Activated CD4-positive, alpha-beta T cell treated with anti-CD3 and anti-CD28 coated beads, Interleukin-2, amount 50 U/mL, for 1 hour (primary cell): ENCODE measurements around the gene SSR1.
"Not testable (repeated sequence)": the region's sequence is repeated elsewhere in the genome, so short reads cannot be mapped to it uniquely, and the experiment has no call there.

Experiments
- DNase-seq: peaks from one replicate; pipeline ENCODE4 v3.0.0-alpha.2; 2020

SSR1 gene

DNA sequence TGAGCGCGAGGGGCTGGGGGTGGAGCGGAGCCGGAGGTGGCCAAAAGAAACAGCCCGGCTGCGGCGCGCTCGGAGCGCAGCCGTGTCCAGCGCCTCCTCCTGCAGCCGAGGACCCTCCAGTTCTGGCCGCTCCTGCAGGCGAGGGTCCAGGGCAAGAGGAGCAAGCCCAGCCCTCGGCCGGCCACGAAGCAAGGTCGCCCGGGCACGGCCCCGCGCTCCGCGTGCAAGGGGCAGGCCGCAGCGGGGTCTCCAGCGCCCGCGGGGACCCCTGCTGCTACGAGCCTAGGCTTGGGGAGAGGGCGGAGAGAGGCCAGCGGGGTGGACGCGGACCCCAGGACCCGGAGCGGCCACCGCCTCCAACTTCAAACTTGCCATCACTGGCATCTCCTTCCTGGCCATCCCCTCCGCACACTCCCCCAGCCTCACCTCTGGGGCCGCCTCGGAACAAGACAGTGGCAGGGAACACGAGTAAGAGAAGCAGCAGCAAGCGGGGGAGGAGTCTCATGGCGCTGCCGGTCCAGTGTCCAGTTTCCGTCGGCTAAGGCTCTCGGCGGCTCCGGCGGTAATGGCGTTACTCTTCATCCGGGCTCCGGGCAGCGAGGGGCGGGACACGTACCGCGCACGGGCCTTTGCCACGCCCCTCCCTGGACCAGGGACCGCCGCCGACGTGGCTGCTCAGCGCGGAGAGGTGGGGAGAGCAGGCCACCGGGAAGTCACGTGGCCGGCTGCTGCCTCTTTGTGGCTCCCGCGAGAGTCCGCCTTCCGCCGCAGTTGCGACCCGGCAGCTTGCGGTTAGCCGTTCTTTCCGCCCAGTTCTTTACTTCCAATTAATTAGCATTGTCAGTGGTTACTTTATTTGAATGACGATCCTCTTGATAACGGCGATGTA is at the start of gene SSR1:
Gene SSR1 (minus strand): TSS at position 584 of the 889 bp plus-strand sequence. CDS start 79 bp downstream, at position 505.
- DNase-seq = peak; percentile 86

- DNase-seq = not testable (repeated sequence)
Observed at GRCh38 chr6:7351916-7352315, 38.9 kb upstream of the SSR1 start.

GRCh38 chr6:7350591-7350990 is 37.6 kb upstream of the SSR1 start:
- not testable (repeated sequence) for DNase-seq

GRCh38 chr6:7347551-7347997 is 34.6 kb upstream of the SSR1 start:
- not testable (repeated sequence) for DNase-seq

GRCh38 chr6:7344773-7345450 is 31.9 kb upstream of the SSR1 start:
- DNase-seq = not testable (repeated sequence)

- no peak for DNase-seq
Observed at GRCh38 chr6:7343546-7344475, 30.8 kb upstream of the SSR1 start.

- DNase-seq = no peak
Observed at GRCh38 chr6:7341989-7342742, 29.2 kb upstream of the SSR1 start.

- no peak for DNase-seq
Observed at GRCh38 chr6:7341271-7341670, 28.3 kb upstream of the SSR1 start.

DNA sequence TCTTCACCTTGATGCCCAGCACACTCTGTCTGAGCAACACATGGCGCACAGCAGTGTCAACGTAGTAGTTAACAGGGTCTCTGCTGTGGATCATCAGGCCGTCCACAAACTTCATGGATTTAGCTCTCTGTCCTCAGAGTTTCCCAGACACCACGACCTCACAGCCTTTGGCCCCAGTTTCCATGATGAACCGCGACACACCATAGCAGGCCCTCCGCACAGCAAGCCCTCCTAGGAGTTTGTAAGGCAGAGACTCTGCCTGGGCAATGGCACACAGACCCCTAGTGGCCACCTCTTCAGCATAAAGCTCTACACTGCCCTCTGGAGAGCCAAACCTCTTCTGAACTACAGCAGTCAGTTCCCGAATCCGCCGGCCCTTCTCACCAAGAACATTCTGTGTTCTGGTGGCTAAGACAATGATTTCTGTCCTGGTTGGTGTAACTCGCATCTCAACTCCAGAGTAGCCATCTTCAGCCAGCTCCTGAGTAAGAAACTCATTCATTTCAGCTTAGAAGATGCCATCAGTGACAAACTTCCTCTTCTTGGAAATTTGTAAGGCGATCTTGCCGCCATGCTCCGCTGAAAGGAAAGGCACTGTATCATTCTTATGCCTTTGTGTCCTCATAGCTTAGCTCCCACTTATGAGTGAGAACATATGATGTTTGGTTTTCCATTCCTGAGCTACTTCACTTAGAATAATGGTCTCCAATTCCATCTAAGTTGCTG is 26.2 kb upstream of the SSR1 start:
- DNase-seq = not testable (repeated sequence)

DNA sequence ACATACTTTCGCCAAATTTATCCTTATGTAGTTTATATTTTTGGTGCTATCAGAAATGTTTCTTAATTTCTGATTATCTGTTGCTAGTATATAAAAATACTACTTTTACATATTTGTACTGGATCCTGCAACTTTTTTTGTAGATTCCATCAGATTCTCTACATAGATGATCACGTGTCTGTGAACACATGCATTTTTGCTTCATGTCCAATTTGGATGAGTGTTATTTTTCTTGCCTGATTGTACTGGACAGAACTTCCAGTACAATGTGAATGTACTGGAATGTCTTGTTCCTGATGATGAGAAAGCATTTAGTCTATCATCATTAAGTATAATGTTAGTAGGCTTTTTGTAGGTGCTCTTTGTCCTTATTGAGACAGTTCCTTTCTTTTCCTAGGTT is 25.0 kb upstream of the SSR1 start:
- DNase-seq = no peak

GRCh38 chr6:7335519-7335918 is 22.5 kb upstream of the SSR1 start:
- no peak for DNase-seq

DNA sequence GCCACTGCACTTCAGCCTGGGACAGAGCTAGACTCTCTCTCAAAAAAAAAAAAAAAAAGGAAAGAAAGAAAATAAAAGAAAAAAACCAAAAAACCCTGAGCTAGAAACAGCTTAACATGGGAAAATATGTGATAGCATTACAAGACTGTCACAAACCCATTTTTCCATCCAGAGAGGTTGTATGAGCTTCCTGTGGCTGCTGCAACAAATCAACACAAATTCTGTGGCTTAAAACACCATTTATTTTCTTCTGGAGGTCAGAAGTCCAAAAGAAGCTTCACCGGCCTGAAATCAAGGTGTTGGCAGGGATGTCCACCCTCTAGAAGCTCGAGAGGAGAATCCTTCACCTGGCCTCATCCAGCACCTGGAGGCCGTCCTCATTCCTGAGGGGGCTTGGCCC is 21.7 kb upstream of the SSR1 start:
- no peak for DNase-seq

- no peak for DNase-seq
Observed at GRCh38 chr6:7332090-7332745, 19.2 kb upstream of the SSR1 start.

DNA sequence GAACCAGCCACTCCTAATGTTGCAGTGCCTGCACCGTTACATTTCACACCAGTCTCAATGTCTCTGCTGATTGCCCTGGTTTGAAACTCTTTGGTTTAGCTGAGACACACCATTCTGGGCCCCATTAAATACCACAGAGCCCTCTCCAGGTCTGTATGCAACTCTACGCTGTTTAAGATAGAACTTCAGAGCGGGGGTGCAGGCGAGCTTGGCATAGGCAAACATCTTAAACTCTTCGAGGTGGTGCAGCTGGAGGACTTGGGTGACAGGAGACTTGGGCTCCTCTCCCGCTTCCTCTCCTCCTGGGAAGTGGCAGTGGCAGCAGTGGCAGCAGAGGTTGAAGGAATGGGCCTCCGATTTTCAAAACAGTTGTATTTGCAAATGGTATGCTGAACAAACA is 18.5 kb upstream of the SSR1 start:
- no peak for DNase-seq

- no peak for DNase-seq
Observed at GRCh38 chr6:7328243-7328642, 15.2 kb upstream of the SSR1 start.

- DNase-seq = no peak
Observed at GRCh38 chr6:7325750-7326149, 12.8 kb upstream of the SSR1 start.

GRCh38 chr6:7324520-7324919 is 11.5 kb upstream of the SSR1 start:
- DNase-seq = no peak

DNA sequence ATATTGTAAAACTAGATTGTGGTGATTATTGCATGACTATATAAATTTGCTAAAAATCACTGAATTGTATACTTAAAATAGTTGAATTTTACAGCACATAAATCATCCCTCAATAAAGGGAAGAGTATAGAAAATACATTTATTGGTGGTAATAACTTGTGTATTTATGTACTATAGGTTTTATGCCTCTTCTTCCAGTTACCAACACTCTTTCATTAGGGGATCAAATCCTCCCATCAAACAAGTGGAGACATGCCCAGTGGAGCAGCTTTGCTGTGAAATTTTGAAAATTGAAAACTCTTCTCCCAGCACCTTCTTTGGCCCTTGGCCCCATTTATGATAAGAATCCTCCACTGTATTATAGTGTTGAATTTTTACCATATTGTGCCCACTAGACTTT is 10.1 kb upstream of the SSR1 start:
- DNase-seq = no peak

- not testable (repeated sequence) for DNase-seq
Observed at GRCh38 chr6:7321866-7322265, 8.9 kb upstream of the SSR1 start.

DNA sequence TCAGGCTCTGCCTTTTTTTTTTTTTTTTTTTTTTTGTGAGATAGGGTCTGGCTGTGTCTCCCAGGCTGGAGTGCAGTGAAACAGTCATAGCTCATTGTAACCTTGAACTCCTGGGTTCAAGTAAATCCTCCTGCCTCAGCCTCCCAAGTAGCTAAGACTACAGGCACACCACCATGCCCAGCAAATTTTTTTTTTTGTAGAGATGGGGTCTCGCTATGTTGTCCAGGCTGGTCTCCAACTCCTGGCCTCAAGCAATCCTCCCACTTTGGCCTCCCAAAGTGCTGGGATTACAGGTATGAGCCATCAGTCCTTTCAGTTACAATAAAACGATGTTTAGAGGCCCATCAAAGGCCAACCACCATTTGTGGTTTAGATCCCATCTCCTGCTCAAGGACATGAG is 6.4 kb upstream of the SSR1 start:
- DNase-seq = not testable (repeated sequence)

DNA sequence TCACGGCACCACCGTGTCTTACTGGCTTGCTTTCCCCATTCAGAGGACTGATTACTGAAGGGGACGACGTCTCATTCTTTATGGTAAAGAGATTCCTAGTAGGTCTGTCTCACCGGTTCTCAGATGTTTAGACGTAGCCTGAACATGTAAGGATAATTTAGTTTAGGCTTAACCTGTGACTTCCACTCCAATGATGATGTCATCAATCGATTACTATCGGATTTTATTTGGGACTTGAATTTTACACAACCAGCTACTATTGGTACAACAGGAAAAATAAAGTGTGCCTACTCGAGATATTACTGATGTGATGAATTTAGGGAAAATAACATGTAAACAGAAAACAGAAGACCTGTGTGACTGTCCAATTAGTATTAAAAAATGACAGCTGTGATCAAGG is 4.5 kb upstream of the SSR1 start:
- no peak for DNase-seq
